Astrocyte of the cerebellum (primary cell): ENCODE results near the gene OR7C1.
"Not testable (repeated sequence)": the region's sequence is repeated elsewhere in the genome, so short reads cannot be mapped to it uniquely, and the experiment has no call there.

Experiments
- DNase-seq: peaks from one replicate; pipeline ENCODE4 v3.0.0-alpha.2; 2011; ENCODE audit warnings: low read depth
- H3K4me3 ChIP-seq: 2 replicates; pipeline ENCODE4 v1.5.1; 2011; ENCODE audit warnings: mild to moderate bottlenecking, low read depth, low read length, moderate library complexity
- in situ Hi-C: cut with HindIII; loops from 2 replicates; pipeline ENCODE4 v1.10.0; 2017; ENCODE audit warnings: low sequenced_read_pairs
- TF ChIP-seq, protein P1 (sequence below): IDR thresholded peaks from 2 replicates; pipeline ENCODE4 v1.5.1; 2012; ENCODE audit warnings: low read length, low read depth, moderate library complexity, mild to moderate bottlenecking; ENCODE audit errors: missing control alignments

OR7C1 gene

GRCh38 chr19:14768001-14768400 is 67.0 kb downstream of the OR7C1 start:
- in situ Hi-C loops = no loop called here
- TF ChIP-seq, protein P1, sequence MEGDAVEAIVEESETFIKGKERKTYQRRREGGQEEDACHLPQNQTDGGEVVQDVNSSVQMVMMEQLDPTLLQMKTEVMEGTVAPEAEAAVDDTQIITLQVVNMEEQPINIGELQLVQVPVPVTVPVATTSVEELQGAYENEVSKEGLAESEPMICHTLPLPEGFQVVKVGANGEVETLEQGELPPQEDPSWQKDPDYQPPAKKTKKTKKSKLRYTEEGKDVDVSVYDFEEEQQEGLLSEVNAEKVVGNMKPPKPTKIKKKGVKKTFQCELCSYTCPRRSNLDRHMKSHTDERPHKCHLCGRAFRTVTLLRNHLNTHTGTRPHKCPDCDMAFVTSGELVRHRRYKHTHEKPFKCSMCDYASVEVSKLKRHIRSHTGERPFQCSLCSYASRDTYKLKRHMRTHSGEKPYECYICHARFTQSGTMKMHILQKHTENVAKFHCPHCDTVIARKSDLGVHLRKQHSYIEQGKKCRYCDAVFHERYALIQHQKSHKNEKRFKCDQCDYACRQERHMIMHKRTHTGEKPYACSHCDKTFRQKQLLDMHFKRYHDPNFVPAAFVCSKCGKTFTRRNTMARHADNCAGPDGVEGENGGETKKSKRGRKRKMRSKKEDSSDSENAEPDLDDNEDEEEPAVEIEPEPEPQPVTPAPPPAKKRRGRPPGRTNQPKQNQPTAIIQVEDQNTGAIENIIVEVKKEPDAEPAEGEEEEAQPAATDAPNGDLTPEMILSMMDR = no peak
- DNase-seq = no peak
- no peak overlapping the region for H3K4me3 ChIP-seq

- no peak overlapping the region for H3K4me3 ChIP-seq
- TF ChIP-seq, protein P1 = no peak
- in situ Hi-C loops = no loop called here
- DNase-seq = no peak
Measured at GRCh38 chr19:14767466-14767971, 67.5 kb downstream of the OR7C1 start.

- DNase-seq, in situ Hi-C loops, H3K4me3 ChIP-seq: not testable (repeated sequence)
Measured at GRCh38 chr19:14765841-14766240, 69.1 kb downstream of the OR7C1 start.

DNA sequence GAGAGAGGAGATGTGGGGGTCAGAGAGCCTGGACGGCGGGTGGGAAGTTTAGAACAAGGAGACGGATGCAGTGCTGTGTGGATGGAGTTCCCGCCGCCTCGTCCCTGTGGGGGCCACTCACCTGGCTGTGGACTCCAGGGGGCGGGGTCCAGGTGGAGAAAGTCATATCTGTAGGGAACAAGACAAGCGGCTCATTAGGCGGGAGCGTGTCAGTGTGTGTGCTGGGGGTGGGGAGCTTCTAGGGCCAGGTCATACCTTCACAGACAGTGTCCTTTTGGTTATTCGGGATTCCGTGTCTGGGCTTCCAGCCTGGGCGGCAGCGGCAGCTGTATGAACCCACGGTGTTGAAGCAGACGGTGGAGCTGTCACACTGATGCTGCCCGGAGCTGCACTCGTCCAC is 69.6 kb downstream of the OR7C1 start:
- H3K4me3 ChIP-seq, in situ Hi-C loops, DNase-seq: not testable (repeated sequence)

- no peak for DNase-seq
- no peak overlapping the region for H3K4me3 ChIP-seq
- in situ Hi-C loops = no loop called here
- TF ChIP-seq, protein P1 = no peak
Measured at GRCh38 chr19:14764401-14764800, 70.6 kb downstream of the OR7C1 start.

- TF ChIP-seq, protein P1 = no peak
- no peak for DNase-seq
- H3K4me3 ChIP-seq = no peak overlapping the region
- in situ Hi-C loops = no loop called here
Measured at GRCh38 chr19:14763497-14764145, 71.4 kb downstream of the OR7C1 start.

GRCh38 chr19:14762111-14762510 is 72.9 kb downstream of the OR7C1 start:
- no peak for DNase-seq
- TF ChIP-seq, protein P1 = no peak
- no peak overlapping the region for H3K4me3 ChIP-seq
- in situ Hi-C loops = no loop called here
